GM12874 (cell line): ENCODE data around the gene STK11IP.

ENCODE experiments used
- TF ChIP-seq, protein P1 (sequence below): IDR thresholded peaks from 2 replicates; pipeline ENCODE4 v1.5.1; 2011; ENCODE audit warnings: low read depth, mild to moderate bottlenecking, control low read depth, low read length, moderate library complexity; ENCODE audit not compliant: insufficient read depth

The STK11IP gene

DNA sequence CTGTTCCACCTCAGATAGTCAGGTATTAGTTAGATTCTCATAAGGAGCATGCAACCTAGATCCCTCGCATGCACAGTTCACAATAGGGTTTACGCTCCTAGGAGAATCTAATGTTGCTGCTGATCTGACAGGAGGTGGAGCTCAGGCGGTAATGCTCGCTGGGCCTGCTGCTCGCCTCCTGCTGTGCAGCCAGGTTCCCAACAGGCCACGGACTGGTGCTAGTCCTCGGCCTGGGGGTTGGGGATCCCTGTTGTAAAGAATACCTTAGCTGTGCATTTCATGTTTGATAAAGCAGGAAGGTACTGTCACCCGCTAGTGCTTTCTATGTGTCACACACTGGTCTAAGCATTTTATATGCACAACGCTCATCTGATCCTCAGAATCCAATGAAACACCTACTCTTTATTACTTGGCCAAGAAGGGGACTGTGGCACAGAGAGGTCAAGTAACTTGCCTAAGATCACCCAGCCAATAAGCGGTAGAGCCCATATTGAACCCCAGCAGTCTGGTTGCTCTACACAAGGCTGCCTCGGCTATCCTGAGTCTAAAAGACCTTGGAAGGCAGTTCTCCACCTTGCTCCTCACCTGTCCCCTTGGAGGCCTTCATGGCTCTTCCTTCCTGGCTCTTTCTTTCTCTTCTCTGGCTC, 65.6 kb downstream of the STK11IP start:
- TF ChIP-seq, protein P1, sequence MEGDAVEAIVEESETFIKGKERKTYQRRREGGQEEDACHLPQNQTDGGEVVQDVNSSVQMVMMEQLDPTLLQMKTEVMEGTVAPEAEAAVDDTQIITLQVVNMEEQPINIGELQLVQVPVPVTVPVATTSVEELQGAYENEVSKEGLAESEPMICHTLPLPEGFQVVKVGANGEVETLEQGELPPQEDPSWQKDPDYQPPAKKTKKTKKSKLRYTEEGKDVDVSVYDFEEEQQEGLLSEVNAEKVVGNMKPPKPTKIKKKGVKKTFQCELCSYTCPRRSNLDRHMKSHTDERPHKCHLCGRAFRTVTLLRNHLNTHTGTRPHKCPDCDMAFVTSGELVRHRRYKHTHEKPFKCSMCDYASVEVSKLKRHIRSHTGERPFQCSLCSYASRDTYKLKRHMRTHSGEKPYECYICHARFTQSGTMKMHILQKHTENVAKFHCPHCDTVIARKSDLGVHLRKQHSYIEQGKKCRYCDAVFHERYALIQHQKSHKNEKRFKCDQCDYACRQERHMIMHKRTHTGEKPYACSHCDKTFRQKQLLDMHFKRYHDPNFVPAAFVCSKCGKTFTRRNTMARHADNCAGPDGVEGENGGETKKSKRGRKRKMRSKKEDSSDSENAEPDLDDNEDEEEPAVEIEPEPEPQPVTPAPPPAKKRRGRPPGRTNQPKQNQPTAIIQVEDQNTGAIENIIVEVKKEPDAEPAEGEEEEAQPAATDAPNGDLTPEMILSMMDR: no peak

DNA sequence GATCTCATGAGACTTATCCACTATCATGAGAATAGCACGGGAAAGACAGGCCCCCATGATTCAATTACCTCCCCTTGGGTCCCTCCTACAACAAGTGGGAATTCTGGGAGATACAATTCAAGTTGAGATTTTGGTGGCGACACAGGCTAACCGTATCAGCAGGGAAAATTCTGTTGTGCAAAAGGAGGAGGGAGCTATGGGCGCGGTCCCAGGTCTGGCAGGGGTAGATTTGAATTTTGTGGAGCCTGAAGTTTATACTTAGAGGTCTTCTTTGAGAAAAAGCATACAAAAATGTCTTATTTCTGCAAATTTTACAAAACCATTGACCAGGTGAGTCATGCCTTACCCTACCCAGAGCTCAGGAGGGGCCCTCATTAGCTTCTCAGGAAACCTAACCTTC, 66.4 kb downstream of the STK11IP start:
- TF ChIP-seq, protein P1: no peak

DNA sequence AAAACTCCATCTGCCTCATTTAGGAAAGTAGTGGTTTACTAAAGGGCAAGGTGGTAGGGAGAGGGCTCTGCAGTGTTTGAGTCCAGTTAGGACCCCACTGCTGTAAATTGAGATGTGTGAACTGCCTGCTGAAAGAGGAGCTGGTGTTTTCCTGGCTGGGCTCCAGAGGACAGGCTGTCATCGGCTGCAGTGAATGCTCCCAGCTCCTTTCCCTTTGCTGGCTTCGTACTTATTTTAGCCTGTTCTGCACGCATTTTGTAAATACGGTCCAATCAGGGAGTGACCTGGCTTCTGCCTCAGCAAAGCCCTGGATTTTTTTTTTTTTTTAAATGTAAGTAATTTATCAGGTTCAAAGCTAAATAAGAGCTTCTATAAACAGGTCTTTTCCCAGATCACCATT, 67.3 kb downstream of the STK11IP start:
- TF ChIP-seq, protein P1: no peak

- TF ChIP-seq, protein P1: no peak
Observed at GRCh38 chr2:219665926-219666325, 68.3 kb downstream of the STK11IP start.
